ENCODE results near the gene FAM161A.
"Not testable (repeated sequence)": the region's sequence is repeated elsewhere in the genome, so short reads cannot be mapped to it uniquely, and the experiment has no call there.

FAM161A gene

GRCh38 chr2:61853847-61854563 lies at the start of gene FAM161A:
Gene FAM161A (minus strand): TSS chr2:61854060. CDS start chr2:61854041, 19 bp downstream.
- no peaks in the 10 kb centered on the region for H3K36me3 Mint-ChIP-seq
- peak; percentile 58 to 78 for DNase-seq (ENCODE audit: low spot score in 2 of 2)
- peak within 1 kb of the TSS; percentile 100 for H3K4me3 Mint-ChIP-seq
- peaks cover 7% of the 10 kb centered on the region for H3K4me1 Mint-ChIP-seq
- H3K27me3 Mint-ChIP-seq: no peaks in the 10 kb centered on the region
- peak; percentile 62 for ATAC-seq (ENCODE audit: low read depth)
- peak within 1 kb of the TSS; percentile 95 for H3K27ac Mint-ChIP-seq
- H3K9me3 Mint-ChIP-seq: no peaks in the 10 kb centered on the region

DNA sequence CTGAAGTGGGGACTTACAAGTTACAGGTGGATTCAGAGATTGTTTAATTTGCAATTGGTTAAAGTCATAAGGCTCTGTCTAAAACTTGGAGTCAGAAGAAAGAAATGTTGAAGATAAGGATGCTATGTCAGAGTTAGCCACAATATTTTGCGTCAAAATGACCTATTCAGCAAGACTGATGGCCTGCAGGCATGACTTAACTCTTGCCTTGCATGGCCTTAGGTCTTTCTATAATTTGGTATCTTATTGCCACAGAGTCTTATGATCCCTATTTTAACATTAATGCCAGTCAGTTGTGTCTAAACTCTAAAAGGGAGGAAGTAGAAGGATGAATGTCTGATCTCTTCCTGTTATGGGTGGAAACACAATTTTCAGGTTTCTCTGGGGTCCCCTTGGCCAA lies 46.4 kb upstream of the FAM161A start:
- Mint-ChIP-seq H3K4me1 (peaks cover 2% of the 10 kb centered on the region), H3K27ac (no peak overlapping the region), H3K36me3 (no peaks in the 10 kb centered on the region), H3K27me3 (no peaks in the 10 kb centered on the region), H3K9me3 (no peaks in the 10 kb centered on the region), H3K4me3 (no peak overlapping the region)
- no peak for ATAC-seq (ENCODE audit: low read depth)
- DNase-seq (ENCODE audit: low spot score in 2 of 2): no peak

DNA sequence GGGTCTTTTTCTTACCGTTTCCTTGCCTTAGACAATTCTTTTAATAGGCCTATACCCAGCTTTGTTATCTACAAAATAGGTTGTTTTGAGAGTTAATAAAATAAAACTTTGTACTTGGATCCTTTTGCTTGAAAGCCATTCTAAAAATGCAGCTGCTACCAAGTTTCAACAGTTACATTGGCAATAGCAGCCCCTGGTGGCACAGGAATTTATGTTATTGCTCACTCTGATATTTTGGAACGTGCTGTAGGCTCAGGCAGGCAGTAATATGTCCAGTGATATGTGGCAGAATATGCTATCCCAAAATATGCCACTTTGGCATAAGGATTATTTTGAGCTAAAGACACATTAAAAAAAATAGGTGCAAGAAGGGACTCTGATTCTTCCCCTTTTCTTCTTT lies 45.0 kb upstream of the FAM161A start:
- H3K4me3 Mint-ChIP-seq: no peak overlapping the region
- no peaks in the 10 kb centered on the region for H3K4me1 Mint-ChIP-seq
- DNase-seq (ENCODE audit: low spot score in 2 of 2) (no peak), ATAC-seq (ENCODE audit: low read depth) (peak; percentile 39)
- no peaks in the 10 kb centered on the region for H3K9me3 Mint-ChIP-seq
- H3K36me3 Mint-ChIP-seq: no peaks in the 10 kb centered on the region
- no peak overlapping the region for H3K27ac Mint-ChIP-seq
- no peaks in the 10 kb centered on the region for H3K27me3 Mint-ChIP-seq

DNA sequence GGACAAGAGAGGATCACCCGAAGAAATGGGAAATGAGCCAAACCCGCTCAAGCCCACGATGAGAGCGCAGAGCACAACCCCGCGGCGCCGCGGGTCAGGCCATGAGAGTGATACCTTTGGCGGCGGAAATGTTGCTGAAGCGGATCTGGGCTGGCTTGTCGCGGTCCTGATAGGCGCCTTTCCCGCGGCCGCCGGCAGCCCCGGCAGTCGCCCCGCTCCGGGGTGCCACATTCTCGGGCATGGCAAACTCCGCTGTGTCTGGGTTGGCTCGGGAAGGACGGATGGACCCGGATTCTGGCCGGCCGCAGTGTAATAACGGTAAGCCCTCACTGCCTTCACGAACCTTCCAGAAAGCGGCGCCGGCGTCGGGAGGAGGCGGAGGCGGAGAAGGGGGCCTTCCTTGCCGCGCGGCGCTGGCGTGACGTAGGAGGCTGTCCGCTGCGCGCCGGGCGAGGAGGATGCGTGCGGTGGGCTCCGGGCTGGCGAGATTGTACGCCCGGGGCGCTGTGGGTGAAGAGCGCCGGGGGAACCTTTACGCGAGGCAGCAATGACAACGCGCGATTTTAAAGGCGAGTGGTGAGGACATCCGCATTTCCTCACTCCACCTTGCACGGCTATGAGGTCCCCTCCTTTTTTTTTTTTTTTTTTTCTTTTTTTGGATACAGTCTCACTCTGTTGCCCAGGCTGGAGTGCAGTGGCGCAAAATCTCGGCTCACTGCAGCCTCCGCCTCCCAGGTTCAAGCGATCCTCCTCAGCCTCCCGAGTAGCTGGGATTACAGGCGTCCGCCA lies 34.6 kb upstream of the FAM161A start, which contains the start of gene CCT4:
TSS of gene CCT4 (minus strand) at position 390 of the 789 bp plus-strand sequence. CDS start at position 241, 149 bp downstream.
- Mint-ChIP-seq H3K4me1 (peaks cover 15% of the 10 kb centered on the region), H3K27ac (peak within 1 kb of the TSS; percentile 99), H3K36me3 (peaks cover 2% of the 10 kb centered on the region), H3K27me3 (no peaks in the 10 kb centered on the region), H3K9me3 (no peaks in the 10 kb centered on the region), H3K4me3 (peak within 1 kb of the TSS; percentile 98)
- ATAC-seq (ENCODE audit: low read depth) (peak; percentile 78), DNase-seq (ENCODE audit: low spot score in 2 of 2) (peak; percentile 95 to 99)

- Mint-ChIP-seq H3K36me3 (peaks cover 3% of the 10 kb centered on the region), H3K9me3 (no peaks in the 10 kb centered on the region), H3K4me1 (peaks cover 15% of the 10 kb centered on the region), H3K4me3 (peak overlapping the region; percentile 98), H3K27me3 (no peaks in the 10 kb centered on the region), H3K27ac (peak overlapping the region; percentile 99)
- DNase-seq (ENCODE audit: low spot score in 2 of 2): no peak
- peak; percentile 6 for ATAC-seq (ENCODE audit: low read depth)
Observed at GRCh38 chr2:61887717-61888266, 33.9 kb upstream of the FAM161A start.

- ATAC-seq (ENCODE audit: low read depth): no peak
- Mint-ChIP-seq H3K27me3 (no peaks in the 10 kb centered on the region), H3K4me1 (peaks cover 15% of the 10 kb centered on the region), H3K36me3 (peaks cover 4% of the 10 kb centered on the region), H3K4me3 (no peak overlapping the region), H3K27ac (peak overlapping the region; percentile 99), H3K9me3 (no peaks in the 10 kb centered on the region)
- no peak for DNase-seq (ENCODE audit: low spot score in 2 of 2)
Observed at GRCh38 chr2:61885896-61886603, 32.2 kb upstream of the FAM161A start.

DNA sequence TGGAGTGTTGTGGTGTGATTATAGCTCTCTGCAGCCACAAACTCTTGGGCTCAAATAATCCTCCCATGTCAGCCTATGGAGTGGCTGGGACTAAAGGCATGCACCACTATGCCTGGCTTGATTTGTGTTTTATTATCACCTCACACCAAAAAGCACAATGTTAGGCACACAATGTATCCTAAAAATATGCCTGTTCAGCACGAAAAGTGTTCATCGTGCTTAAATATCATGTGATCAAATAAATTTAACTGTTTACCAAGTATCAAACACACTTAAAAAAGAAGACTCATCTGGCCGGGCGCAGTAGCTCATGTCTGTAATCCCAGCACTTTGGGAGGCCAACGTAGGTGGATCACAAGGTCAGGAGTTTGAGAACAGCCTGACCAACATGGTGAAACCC lies 29.0 kb upstream of the FAM161A start:
- DNase-seq (ENCODE audit: low spot score in 2 of 2) (no peak), ATAC-seq (ENCODE audit: low read depth) (no peak)
- H3K9me3 Mint-ChIP-seq: no peaks in the 10 kb centered on the region
- H3K4me1 Mint-ChIP-seq: peaks cover 12% of the 10 kb centered on the region
- no peaks in the 10 kb centered on the region for H3K27me3 Mint-ChIP-seq
- H3K36me3 Mint-ChIP-seq: peaks cover 13% of the 10 kb centered on the region
- H3K27ac Mint-ChIP-seq: no peak overlapping the region
- no peak overlapping the region for H3K4me3 Mint-ChIP-seq

DNA sequence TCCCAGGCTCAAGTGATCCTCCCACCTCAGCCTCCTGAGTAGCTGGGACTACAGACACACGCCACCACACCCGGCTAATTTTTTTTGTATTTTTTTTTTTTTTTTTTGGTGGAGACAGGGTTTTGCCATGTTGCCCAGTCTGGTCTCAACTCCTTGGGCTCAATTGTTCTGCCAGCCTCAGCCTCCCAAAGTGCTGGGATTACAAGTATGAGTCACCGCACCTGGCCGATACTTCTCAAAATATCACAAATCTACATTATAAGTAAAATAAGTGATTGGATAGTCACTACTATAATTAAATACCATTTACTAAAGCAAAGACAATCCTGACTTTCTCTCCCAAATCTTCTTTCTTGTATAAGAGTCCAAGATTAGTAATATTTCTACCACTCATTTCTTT lies 25.5 kb upstream of the FAM161A start:
- not testable (repeated sequence) for ATAC-seq (ENCODE audit: low read depth); H3K27me3 Mint-ChIP-seq; H3K4me3 Mint-ChIP-seq; H3K4me1 Mint-ChIP-seq; H3K27ac Mint-ChIP-seq; DNase-seq (ENCODE audit: low spot score in 2 of 2); H3K9me3 Mint-ChIP-seq
- H3K36me3 Mint-ChIP-seq: peaks cover 17% of the 10 kb centered on the region

DNA sequence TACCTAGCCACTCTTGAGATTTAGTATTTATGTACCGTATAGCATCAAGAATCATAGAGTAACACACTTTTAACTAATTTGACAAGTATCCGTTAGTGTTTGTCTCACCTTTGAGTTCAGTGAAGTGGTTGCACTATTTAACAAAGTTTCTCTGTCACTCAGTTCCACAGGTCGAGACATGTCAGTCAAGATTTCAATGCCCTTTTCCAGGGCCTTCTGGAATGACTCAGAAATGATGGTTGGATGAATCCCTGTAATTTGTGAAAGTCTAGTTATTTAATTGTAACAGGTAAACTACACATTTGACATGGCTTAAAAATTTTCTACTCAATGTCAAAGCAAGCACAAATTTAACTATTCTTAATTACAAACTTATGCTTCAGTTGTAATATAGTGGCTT lies 24.9 kb upstream of the FAM161A start:
- Mint-ChIP-seq H3K9me3 (no peaks in the 10 kb centered on the region), H3K27me3 (no peaks in the 10 kb centered on the region), H3K4me1 (no peaks in the 10 kb centered on the region), H3K4me3 (no peak overlapping the region), H3K27ac (no peak overlapping the region), H3K36me3 (peaks cover 18% of the 10 kb centered on the region)
- DNase-seq (ENCODE audit: low spot score in 2 of 2) (no peak), ATAC-seq (ENCODE audit: low read depth) (no peak)

DNA sequence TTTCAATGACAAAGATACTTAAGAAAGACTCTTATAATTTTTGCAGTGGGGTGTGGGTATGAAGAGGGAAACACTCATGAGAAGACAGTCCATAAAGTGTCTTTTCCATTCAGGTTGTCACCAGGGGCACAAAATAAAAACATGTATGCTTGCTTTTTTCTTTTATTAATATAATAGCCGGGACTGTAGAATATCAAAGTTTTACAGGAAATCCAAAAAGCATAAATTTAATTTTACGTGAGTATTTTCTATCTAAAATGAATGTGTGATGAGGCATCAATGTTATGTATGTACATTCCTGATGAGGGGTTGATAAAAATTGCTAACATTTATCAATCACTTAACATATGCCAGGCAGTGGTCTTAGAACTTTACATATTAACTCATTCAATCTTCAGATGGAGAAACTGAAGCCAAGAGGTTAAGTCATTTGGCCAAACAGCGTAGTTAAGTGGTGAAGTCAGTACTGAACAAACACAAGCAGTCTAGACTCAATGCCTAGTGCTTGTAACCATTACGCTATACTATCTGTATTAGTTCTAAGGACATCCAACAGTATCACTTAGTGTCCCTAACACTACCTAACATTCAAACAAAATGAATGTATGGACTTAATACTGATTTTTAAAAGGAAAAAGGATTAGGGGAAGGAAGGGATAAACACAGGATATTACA lies 23.8 kb upstream of the FAM161A start:
- Mint-ChIP-seq H3K27ac (no peak overlapping the region), H3K4me1 (no peaks in the 10 kb centered on the region), H3K9me3 (no peaks in the 10 kb centered on the region), H3K27me3 (no peaks in the 10 kb centered on the region), H3K4me3 (no peak overlapping the region), H3K36me3 (peaks cover 21% of the 10 kb centered on the region)
- ATAC-seq (ENCODE audit: low read depth) (no peak), DNase-seq (ENCODE audit: low spot score in 2 of 2) (no peak)

GRCh38 chr2:61876400-61876799 lies 22.5 kb upstream of the FAM161A start:
- ATAC-seq (ENCODE audit: low read depth) (no peak), DNase-seq (ENCODE audit: low spot score in 2 of 2) (no peak)
- H3K27ac Mint-ChIP-seq: no peak overlapping the region
- H3K4me3 Mint-ChIP-seq: no peak overlapping the region
- H3K9me3 Mint-ChIP-seq: no peaks in the 10 kb centered on the region
- no peaks in the 10 kb centered on the region for H3K4me1 Mint-ChIP-seq
- no peaks in the 10 kb centered on the region for H3K27me3 Mint-ChIP-seq
- H3K36me3 Mint-ChIP-seq: peaks cover 26% of the 10 kb centered on the region

- not testable (repeated sequence) for H3K27ac Mint-ChIP-seq; ATAC-seq (ENCODE audit: low read depth); DNase-seq (ENCODE audit: low spot score in 2 of 2); H3K4me1 Mint-ChIP-seq; H3K9me3 Mint-ChIP-seq; H3K27me3 Mint-ChIP-seq; H3K4me3 Mint-ChIP-seq
- H3K36me3 Mint-ChIP-seq: peaks cover 32% of the 10 kb centered on the region
Observed at GRCh38 chr2:61866482-61867089, 12.7 kb upstream of the FAM161A start.

GRCh38 chr2:61862085-61862484 lies 8.2 kb upstream of the FAM161A start:
- Mint-ChIP-seq H3K36me3 (peaks cover 23% of the 10 kb centered on the region), H3K4me3 (no peak overlapping the region), H3K27ac (no peak overlapping the region), H3K4me1 (no peaks in the 10 kb centered on the region), H3K9me3 (peaks cover 4% of the 10 kb centered on the region), H3K27me3 (no peaks in the 10 kb centered on the region)
- DNase-seq (ENCODE audit: low spot score in 2 of 2) (no peak), ATAC-seq (ENCODE audit: low read depth) (no peak)

Data from memory B cell (primary cell).